Stimulated activated CD4-positive, alpha-beta T cell treated with anti-CD3 and anti-CD28 coated beads, Interleukin-12 subunit alpha, Interleukin-12 subunit beta, amount 100 ng/mL, for 48 hours (primary cell): ENCODE results near the gene SCYL1.

Experiments
- DNase-seq, 3 donors: peaks; one replicate each; pipeline ENCODE4 v3.0.0-alpha.2; 2020; ENCODE audit warnings: low read depth in 2 of 3, low spot score in 1 of 3

The SCYL1 gene

DNA sequence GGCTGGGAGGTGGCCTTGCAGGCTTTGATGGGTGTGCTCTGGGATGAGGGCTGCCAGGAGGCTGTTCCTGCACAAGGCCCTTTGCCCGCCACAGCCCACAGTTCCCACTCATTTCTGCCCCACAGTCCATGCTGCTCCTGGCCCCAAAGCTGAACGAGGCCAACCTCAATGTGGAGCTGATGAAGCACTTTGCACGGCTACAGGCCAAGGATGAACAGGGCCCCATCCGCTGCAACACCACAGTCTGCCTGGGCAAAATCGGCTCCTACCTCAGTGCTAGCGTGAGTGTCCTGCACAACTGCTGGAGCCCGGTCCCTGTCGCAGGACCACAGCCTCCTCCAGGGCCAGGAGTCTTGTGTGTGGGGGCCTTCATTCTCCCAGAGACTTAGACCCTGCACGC lies 10.2 kb downstream of the SCYL1 start:
- DNase-seq: no peak

GRCh38 chr11:65536412-65537295 lies 11.8 kb downstream of the SCYL1 start:
- DNase-seq: no peak

- DNase-seq: no peak
Observed at GRCh38 chr11:65537296-65537597, 12.4 kb downstream of the SCYL1 start.

- no peak for DNase-seq
Observed at GRCh38 chr11:65537620-65538231, 12.8 kb downstream of the SCYL1 start.

GRCh38 chr11:65538232-65538914 lies 13.5 kb downstream of the SCYL1 start:
- DNase-seq: no peak

- DNase-seq: no peak
Observed at GRCh38 chr11:65538915-65539743, 14.2 kb downstream of the SCYL1 start.

DNA sequence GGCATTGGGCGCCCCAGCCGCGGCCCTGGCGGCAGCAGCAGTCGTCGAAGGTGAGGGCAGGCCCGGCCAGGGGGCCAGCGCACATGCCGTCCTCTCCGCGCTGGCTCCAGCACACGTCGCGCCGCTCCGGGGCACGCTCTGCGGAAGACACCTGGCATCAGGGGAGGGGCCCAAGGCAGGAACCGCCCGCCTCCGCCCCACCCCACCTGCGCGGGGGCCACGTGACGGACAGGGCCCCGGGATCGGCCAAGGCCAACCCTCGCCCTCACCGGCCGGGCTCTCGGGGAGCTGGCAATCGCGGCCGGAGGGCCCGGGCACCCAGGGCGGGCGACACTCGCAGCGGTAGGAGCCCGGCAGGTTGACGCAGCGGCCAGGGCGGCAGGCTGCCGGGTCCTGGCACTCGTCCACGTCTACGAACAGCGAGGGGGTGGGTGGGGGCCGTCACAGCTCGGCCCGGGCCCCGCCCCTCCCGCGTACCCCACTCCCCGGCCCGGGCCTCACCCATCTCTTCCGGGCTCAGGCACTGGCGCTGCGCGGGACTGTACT lies 14.9 kb downstream of the SCYL1 start:
- no peak for DNase-seq

DNA sequence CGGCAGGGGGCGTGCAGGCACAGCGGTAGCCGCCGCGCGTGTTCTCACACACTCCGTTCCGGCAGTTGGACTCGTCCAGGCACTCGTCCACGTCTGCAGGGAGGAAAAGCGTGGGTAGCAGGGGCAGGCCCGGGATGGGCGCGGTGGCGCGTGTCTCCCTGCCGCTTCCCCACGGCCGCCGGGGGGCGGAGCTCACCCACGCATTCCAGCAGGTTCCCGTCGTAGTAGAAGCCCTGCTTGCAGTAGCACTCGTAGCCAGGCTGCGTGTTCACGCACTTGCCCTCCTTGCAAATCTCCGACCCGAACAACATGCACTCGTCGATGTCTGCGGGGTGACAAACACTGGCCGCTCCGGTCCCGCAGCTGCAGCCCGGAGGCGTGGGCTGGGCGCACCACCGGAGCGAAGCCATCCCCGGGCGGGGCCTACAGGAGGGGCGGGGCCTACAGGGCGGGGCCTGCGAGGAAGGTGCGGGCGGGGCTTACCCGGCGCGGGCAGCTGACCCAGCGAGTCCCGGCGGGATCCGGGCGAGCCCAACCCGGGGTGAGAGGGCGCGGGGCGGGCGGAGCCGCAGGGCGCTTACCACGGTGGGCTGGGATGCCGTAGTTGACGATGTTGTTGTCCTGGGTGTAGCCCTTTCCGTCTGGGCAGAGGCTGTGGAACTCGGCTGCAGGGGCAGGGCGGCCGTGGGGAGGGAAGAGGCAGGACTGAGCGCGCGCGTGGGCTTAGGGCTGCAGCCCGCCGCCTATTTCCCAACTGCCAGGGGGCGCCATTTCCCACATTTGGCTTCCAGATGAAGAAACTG lies 15.6 kb downstream of the SCYL1 start:
- DNase-seq: peak; percentile 84 to 91 (median 85)

DNA sequence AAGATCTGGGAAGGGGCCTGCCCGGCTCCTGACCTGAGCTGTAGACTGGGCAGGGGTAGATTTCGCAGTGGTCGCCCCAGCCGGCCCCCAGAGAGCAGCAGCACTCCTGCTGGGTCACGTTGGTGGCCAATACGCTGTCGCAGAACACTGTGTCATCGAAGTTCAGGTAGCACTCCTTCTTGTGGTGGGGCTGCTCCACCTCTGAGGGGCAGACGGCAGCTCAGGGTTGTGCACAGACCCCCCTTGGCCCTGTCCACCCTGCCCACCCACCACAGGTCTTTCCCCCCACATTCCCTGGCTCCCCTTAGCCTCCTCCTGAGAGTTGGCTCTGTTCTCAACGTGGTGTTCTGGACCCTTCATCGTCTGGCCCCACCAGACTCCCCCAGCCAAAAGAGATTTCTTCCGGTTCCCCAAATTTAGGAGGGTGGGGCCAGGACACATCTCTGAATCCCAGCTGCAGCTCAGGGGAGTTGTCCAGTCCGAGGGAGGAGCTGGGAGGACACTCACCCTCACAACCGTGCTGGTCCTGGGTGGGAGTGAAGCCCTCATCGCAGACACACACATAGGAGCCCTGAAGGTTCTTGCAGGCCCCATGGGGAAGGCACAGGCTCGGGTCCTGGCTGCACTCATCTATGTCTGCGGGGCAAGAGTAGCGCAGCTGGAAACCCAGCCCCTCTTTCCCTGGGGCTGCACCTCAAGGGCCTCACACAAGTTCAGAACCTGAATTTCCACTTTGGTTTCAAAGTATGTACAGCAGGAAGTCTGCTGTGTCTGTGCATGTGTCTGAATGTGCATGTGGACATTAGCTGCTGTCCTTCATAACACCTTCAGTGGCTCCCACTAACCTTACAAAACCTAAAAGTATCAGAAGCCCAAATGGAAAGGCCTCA lies 16.5 kb downstream of the SCYL1 start:
- no peak for DNase-seq

- no peak for DNase-seq
Observed at GRCh38 chr11:65542738-65543390, 18.0 kb downstream of the SCYL1 start.

DNA sequence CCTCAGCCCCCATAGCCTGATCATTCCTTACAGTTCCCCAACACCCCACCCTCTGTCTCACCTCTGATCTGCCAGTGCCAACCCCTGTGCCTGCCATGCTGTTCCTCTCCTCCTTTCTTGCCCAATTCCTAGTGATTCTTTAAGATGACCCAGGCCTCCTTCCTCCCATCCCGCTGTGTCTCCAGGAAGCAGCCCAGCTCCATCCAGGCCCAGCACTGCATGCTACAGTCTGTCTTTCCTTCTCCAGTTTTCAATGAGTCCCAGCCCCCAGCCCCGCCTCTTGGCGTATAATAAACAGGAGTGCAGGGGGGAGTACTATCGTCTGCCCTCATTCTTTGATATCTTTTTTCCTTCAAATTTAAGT lies 21.0 kb downstream of the SCYL1 start:
- no peak for DNase-seq

DNA sequence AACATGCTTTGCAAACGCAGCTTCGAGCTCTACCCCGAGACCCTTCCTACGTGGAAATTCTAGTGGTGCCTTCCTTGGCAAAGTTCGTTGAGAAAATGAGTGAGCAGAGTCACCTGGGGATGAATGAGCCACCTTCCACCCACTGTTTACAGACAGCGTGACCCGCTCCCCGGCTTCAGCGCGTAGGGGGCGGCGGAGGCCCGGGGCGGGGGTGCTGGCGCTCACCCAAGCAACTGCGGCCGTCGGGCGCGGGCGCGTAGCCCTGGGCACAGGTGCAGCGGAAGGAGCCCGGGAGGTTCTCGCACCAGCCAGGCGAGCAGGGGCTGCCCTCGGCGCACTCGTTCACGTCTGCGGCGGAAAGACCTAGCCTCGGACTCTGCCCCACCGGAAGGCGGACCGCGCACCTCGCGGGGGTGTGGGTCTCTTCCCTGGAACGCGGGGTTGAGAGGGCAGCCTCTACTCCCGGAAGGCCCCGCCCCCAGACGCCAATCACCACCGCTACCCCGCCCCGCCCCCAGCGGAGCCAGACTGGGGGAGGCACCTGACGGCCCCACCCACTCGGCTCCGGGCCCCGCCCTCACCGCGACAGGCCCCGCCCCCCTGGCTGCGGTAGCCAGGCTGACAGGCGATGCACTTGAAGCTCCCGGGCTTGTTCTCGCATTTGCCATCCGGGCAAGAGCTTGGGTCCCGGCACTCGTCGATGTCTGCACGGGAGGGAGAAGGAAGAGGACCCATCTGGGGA lies 21.5 kb downstream of the SCYL1 start:
- DNase-seq: peak; percentile 97 to 100 (median 98)

GRCh38 chr11:65547446-65548125 lies 22.7 kb downstream of the SCYL1 start:
- DNase-seq: no peak

DNA sequence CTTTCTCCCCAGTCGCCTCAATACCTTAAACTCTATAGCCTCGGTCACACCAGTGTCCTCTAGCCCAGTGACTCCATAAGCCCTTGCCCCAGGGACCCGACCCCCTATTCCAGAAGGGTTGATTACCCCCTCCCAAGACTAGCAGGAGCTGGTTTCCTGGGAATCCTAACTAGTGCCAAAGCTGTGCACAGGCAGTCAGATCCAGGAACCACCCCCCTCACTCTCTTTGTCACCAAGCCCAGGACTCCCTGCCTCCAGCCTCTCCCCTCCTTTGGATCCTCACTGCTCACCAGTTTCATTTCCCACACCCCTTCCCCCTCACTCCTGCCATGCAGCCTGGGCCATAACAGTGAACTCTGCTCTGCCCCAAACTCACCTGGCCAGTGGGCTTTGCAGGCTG lies 23.5 kb downstream of the SCYL1 start:
- DNase-seq: no peak

- DNase-seq: no peak
Observed at GRCh38 chr11:65549096-65549495, 24.2 kb downstream of the SCYL1 start.

GRCh38 chr11:65551572-65552387 lies 26.9 kb downstream of the SCYL1 start:
- DNase-seq: peak in 1 of 3 donors; percentile 52
